HG03575 (cell line): Measurements from ENCODE around the gene KIAA1614.

Source experiments
- ATAC-seq: cut with Tn5 transposase; IDR thresholded peaks from one replicate; pipeline ENCODE4 v1.9.1; 2021; ENCODE audit not compliant: unreplicated experiment, insufficient number of reproducible peaks, low FRiP score; ENCODE audit errors: extremely low read depth

The KIAA1614 gene

DNA sequence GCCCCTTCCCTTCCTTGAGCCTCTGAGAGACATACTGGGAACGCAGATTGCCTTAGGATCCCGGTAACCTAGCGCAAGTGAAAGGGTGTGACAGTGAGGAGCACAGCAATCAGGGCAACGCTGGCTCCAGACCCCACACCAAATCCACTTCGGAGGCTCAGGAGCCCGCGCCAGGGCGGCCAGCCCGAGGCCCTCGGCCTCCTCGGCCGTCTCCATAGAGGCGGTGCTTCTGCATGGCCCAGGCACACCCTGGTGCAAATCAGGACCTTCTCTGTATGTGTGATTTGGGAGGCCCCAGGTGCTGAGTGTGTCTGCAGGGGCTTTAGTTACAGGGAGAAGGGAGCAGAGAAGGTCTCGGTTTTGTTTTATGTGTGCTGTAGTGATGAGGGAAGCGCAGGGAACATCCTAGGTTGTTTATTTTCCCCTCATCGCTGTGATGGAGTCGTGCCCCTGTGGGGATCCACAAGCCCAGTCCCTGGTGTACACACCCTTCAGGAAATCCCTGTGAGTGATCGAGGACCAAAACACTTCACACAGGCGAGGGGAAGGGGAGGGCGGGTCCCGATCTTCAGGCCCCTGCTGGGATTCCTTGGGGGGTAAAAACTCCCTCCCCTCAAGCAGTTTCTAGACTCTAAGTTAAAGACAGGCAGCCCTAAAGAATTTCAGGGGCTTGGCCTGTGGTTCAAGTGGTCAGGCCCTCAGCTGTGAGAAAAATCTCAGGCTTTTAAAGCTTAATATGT, 9.4 kb downstream of the KIAA1614 start:
- no peak for ATAC-seq

DNA sequence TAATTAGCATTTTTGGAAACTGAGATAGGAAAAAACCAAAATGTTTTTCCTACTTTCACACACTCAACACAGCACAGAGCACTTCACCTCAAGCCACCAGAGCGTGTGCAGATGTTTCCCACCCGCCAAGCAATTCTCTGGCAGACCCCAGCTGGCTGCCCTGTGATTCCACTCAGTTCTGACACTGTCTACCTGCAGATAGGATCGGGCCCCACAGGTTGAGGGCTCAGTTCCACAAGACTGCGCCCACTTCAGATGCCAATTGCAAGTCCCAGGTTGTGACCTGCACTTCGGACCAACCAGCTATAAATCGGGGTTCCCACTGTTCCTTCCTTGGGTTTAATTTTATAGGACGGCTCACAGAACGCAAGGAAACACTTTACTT, 9.9 kb downstream of the KIAA1614 start:
- ATAC-seq, result no peak

DNA sequence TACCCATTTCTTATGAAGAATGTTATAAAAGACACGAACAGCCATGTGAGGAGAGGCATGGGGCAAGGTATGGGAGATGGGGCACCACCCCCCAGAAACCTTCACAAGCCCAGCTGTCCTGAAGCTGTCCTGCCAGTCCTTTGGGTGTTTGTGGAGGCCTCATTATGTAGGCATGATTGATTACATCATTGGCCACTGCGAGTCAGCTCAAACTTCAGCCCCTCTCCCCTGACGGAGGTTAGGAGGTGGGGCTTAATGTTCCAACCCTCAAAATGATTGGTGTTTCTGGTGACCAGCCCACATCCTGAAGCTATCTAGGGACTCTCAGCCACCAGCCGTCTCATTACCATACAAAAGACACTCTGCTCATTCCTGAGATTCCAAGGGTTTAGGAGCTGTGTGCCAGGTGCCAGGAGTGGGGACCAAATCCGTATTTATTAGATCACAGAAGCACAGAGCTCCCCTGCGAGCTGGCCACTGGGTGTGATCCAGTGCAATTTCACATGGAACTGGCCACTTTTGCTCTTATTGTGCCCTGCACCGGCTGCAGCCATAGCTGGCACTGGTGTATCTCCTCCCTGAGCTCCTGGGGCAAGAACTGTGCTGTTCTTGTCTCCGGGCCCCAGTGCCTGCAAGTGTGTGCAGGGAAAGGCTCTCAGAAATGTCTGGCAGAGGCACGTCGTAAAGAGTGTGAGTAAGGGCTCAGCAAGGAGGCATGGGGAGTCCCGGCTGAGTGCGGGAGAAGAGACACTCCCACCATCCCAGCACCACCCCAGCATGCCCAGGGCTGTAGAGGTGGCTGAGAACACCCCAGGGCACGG, 10.5 kb downstream of the KIAA1614 start:
- ATAC-seq, result no peak

DNA sequence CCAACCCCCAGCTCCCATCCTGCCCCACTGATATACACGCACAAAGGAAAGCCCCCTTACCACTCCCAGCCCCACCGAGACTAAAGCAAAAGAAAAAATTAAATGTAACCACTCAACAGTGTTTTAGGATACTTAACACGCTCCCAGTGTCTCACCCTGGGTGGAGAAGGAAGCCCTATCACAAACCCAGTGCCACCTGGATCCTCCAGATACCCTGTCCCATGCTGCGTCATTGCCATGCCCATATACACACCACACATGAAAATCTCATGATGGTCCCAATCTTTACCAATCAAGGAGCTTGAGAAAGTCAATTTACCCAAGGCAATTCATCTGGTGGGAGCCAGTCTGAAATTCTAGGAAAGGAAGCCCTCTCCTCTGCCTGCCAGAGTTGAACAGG, 11.2 kb downstream of the KIAA1614 start:
- no peak for ATAC-seq

DNA sequence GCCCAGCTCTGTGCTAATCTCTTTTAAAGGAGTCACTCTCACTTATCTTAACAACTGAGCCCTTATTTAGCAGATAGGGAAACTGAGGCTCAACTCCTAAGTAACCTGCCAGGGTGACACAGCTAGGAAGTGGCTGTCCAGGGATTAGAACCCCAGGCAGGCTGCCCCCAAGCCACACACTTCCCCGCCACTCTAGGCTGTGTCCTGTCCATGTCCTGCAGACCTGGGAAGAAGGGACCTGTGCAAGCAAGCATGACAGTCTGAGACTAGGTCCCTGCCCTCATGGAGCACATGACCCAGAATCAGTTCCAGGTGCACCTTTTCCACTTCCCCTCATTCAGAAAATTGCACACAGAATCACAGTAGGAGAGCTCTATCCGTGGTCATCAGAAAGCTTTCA, 12.2 kb downstream of the KIAA1614 start:
- ATAC-seq, result no peak

DNA sequence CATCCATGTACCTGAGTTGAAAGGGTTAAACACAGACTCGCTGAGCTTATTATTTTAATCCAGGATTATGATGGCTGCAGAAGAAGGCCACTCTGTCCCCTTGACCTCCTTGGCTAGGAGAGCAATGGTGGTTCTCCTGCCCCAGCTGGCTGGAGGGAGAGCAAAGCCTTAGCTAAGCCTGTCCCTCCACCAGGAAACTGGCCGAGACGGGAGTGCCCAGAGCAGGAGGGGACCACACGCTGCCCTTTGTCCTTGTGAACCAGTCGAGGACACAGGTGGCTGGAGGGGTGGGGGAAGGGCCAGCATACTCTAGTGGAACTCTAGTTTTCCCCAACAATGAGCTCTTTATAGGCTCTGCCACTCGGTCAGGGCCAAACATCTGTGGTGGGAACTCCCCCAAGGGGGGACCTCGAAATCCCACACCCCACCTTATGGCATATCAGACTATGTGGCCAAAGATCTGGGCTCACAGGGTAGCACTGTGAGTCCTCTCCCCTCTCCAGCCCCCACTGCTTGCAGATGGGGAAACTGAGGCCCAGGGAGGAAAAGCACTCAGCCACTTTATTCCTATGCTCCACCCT, 12.9 kb downstream of the KIAA1614 start:
- no peak for ATAC-seq

GRCh38 chr1:180926164-180926981, 13.7 kb downstream of the KIAA1614 start:
- no peak for ATAC-seq

DNA sequence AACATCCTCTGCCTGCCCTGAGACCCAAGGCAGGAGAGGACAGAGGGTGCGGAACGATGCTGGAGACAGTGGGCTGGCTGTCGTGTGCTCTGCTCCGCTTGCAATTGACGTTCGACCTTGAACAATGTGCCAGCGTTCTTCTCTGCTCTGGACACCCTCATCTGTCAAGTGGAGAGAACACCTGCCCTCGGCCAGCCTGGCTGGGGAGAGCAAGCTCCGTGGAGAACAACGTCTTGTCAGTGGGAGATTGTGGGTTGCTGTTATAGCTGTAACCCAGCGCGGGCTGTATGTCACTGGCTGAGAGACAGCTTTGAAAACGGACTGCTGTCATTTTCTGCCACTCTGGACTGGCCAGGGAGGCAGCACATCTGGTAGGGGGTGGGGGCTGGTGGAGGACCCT, 14.7 kb downstream of the KIAA1614 start:
- no peak for ATAC-seq

- ATAC-seq, result no peak
These were observed 15.1 kb downstream of the KIAA1614 start for GRCh38 chr1:180927841-180928240.

- ATAC-seq, result no peak
These were observed 15.9 kb downstream of the KIAA1614 start for GRCh38 chr1:180928331-180929230.

GRCh38 chr1:180929389-180929788, 16.7 kb downstream of the KIAA1614 start:
- ATAC-seq, result no peak

DNA sequence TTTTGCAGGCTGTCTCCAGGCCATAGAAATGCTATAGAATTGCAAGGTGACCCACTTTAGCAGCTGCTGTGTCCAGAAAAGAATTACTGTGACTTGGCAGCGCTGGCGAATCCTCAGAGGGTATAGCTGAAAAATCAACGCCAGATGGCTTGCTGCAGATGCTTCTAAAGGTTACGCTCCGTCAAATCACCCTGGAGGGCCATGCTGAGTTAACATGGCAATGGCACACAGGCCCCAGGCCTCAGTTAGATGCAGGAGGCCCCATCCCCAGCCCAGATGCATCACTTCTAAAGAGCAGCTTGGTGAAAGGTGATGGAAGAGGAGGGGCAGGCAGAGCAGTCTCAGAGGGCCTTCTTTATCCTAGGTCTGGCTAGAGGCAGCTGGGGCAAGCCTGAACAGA, 18.0 kb downstream of the KIAA1614 start:
- ATAC-seq, result no peak

DNA sequence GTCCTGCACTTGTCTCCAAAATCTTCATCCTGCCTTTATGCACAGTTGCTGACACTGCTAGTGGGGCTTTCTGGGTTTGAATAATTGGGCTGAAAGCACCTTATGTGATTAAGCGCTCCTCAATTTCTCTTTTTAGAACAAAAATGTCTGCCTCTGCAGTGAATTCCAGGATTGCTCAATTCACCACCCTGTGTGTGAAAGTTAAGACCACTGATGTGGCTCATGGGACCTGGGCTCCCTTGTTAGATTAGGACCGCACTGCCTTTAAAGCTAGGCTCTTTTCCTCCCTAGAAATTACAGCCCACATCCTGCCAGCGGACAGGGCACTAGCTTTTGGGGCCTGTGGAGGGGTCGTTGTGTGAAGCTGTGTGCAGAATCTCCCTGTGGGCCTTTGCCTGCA, 18.8 kb downstream of the KIAA1614 start:
- ATAC-seq, result no peak

- ATAC-seq, result no peak
These were observed 19.7 kb downstream of the KIAA1614 start for GRCh38 chr1:180932378-180932777.

- no peak for ATAC-seq
These were observed 20.4 kb downstream of the KIAA1614 start for GRCh38 chr1:180933141-180933540.

- ATAC-seq, result no peak
These were observed 21.9 kb downstream of the KIAA1614 start for GRCh38 chr1:180934563-180934962.

DNA sequence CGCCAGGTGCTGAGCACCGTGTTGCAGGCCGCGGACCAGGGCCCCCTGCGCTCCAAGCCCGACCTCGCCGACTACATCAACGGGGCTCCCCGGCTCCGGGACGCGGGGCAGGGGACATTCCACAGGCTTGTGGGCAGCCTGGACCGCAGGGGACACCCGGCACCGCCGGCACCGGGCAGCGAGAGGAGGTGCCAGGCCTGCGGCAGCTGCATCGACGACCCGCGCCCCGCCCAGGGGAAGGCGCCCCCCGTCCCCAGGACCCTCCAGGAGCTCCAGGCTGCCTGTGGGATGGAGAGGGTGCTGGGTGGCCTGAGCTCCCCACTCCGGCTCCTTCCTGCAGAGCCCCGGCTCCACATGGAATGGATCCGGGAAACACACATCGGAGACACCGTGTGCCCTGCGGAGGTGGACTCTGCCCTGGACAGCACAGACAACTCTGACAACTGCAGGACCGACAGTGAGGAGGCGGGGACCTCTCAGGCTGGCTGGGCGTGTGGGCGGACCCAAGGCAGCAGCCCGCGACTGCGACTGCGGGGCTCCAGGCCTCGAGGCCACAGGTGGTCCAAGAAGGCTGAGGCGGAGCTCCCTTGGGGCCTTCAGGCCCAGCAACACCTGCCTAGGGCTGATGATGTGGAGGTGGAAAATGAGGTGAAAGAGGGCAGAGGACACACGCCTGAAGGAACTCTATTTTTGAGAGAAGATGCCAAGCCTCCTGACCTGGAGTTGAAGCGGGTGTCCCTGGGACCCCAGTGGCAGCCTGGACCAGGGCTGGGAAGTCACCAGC, 22.8 kb downstream of the KIAA1614 start:
- no peak for ATAC-seq
